Parathyroid adenoma (tissue), 2 donors: ENCODE results near the gene HLF.
A peak's percentile ranks its signal among the peaks of the same experiment; 100 is the strongest.

Experiments
- H2AFZ ChIP-seq: fragments of 300-600 bp; sonication (generic); one replicate; pipeline ENCODE4 v1.7.0; 2017; ENCODE audit warnings: antibody characterized with exemption, mild to moderate bottlenecking
- H3K27ac ChIP-seq: fragments of 300-600 bp; sonication (generic); one replicate; pipeline ENCODE4 v1.7.0; 2017
- H3K27me3 ChIP-seq: fragments of 300-600 bp; sonication (generic); one replicate; pipeline ENCODE4 v1.7.0; 2017; ENCODE audit warnings: low read length; ENCODE audit not compliant: control insufficient read depth, insufficient read depth
- H3K36me3 ChIP-seq: fragments of 300-600 bp; sonication (generic); one replicate; pipeline ENCODE4 v1.7.0; 2017; ENCODE audit warnings: low read length; ENCODE audit not compliant: control insufficient read depth, insufficient read depth
- H3K4me1 ChIP-seq: fragments of 300-600 bp; sonication (generic); one replicate; pipeline ENCODE4 v1.7.0; 2017; ENCODE audit warnings: control low read depth
- H3K4me2 ChIP-seq: fragments of 300-600 bp; sonication (generic); one replicate; pipeline ENCODE4 v1.7.0; 2017; ENCODE audit warnings: low read length
- H3K4me3 ChIP-seq: fragments of 300-600 bp; sonication (generic); one replicate; pipeline ENCODE4 v1.7.0; 2017; ENCODE audit warnings: low read depth, low read length
- H3K79me2 ChIP-seq: fragments of 300-600 bp; sonication (generic); one replicate; pipeline ENCODE4 v1.7.0; 2017; ENCODE audit warnings: control low read depth
- H3K9ac ChIP-seq: fragments of 300-600 bp; sonication (generic); one replicate; pipeline ENCODE4 v1.7.0; 2017; ENCODE audit warnings: mild to moderate bottlenecking
- H3K9me3 ChIP-seq: fragments of 300-600 bp; sonication (generic); one replicate; pipeline ENCODE4 v1.7.0; 2017; ENCODE audit warnings: low read length; ENCODE audit not compliant: control insufficient read depth
- CTCF ChIP-seq: fragments of 300-600 bp; sonication (generic); IDR thresholded peaks from one replicate; pipeline ENCODE4 v1.7.0; 2017; ENCODE audit warnings: antibody characterized with exemption, mild to moderate bottlenecking
- donor health status: primary hyperparathyroidism.

Gene HLF

GRCh38 chr17:55259684-55260111 is 5.1 kb upstream of the HLF start:
- no peaks in the 10 kb centered on the region for H3K27me3 ChIP-seq

GRCh38 chr17:55261311-55261710 is 3.4 kb upstream of the HLF start:
- H3K27ac ChIP-seq, result no peak overlapping the region
- peaks cover 12% of the 10 kb centered on the region for H3K4me1 ChIP-seq
- H3K79me2 ChIP-seq, result no peaks in the 10 kb centered on the region
- no peak overlapping the region for H3K4me3 ChIP-seq
- H3K9me3 ChIP-seq, result no peaks in the 10 kb centered on the region
- no peaks in the 10 kb centered on the region for H3K27me3 ChIP-seq
- no peak overlapping the region for H3K4me2 ChIP-seq
- no peaks in the 10 kb centered on the region for H3K36me3 ChIP-seq
- no peak overlapping the region for H2AFZ ChIP-seq
- no peak overlapping the region for H3K9ac ChIP-seq
- no peak for TF ChIP-seq CTCF

More at GRCh38 chr17:55259684-55260111, 5.1 kb upstream of the HLF start:
- peaks cover 12% of the 10 kb centered on the region for H3K4me1 ChIP-seq
- H2AFZ ChIP-seq, result no peak overlapping the region
- H3K9me3 ChIP-seq, result no peaks in the 10 kb centered on the region
- no peak overlapping the region for H3K4me2 ChIP-seq
- H3K36me3 ChIP-seq, result no peaks in the 10 kb centered on the region
- no peak overlapping the region for H3K9ac ChIP-seq
- no peak overlapping the region for H3K27ac ChIP-seq
- no peaks in the 10 kb centered on the region for H3K79me2 ChIP-seq
- TF ChIP-seq CTCF, result no peak
- no peak overlapping the region for H3K4me3 ChIP-seq

- TF ChIP-seq CTCF, result no peak
- Histone ChIP-seq H3K36me3 (no peaks in the 10 kb centered on the region), H3K4me3 (peak overlapping the region; percentile 52), H3K9ac (no peak overlapping the region), H3K27me3 (no peaks in the 10 kb centered on the region), H3K79me2 (no peaks in the 10 kb centered on the region), H2AFZ (peak overlapping the region; percentile 70), H3K4me1 (peaks cover 12% of the 10 kb centered on the region), H3K4me2 (peak overlapping the region; percentile 75), H3K27ac (no peak overlapping the region), H3K9me3 (no peaks in the 10 kb centered on the region)
These were observed 1.0 kb upstream of the HLF start for GRCh38 chr17:55263569-55264277.

GRCh38 chr17:55264278-55264644 is 499 bp upstream of the HLF start:
- Histone ChIP-seq H3K4me3 (peak overlapping the region; percentile 52), H3K4me1 (peaks cover 12% of the 10 kb centered on the region), H3K27ac (no peak overlapping the region), H3K9me3 (no peaks in the 10 kb centered on the region), H2AFZ (peak overlapping the region; percentile 70), H3K9ac (no peak overlapping the region), H3K36me3 (no peaks in the 10 kb centered on the region), H3K4me2 (peak overlapping the region; percentile 75), H3K27me3 (no peaks in the 10 kb centered on the region), H3K79me2 (no peaks in the 10 kb centered on the region)
- no peak for TF ChIP-seq CTCF
